Keratinocyte (primary cell): Measurements from ENCODE around the gene MAZ. TPM values are rescaled to one million over a fixed set of nuclear protein-coding genes. Genes with fewer than 3 reads are reported as not detected.

Source experiments
- DNase-seq: peaks from one replicate; pipeline ENCODE4 v3.0.0-alpha.2; 2011; ENCODE audit warnings: low read depth, missing footprints, low spot score
- FAIRE-seq: peaks from 2 replicates; lab custom pipeline; 2011; peaks lifted over from hg19 to GRCh38; lab: Jason Lieb, UNC
- H2AFZ ChIP-seq: 2 replicates; pipeline ENCODE4 v1.6.0; 2012; ENCODE audit warnings: low read length, control low read depth, inconsistent platforms; ENCODE audit not compliant: control insufficient read depth
- H3K27ac ChIP-seq: 2 replicates; pipeline ENCODE4 v1.5.1; 2011; ENCODE audit warnings: low read length; ENCODE audit not compliant: control insufficient read depth, insufficient read depth
- H3K27me3 ChIP-seq: 3 replicates; pipeline ENCODE4 v1.6.0; 2011; ENCODE audit warnings: low read length; ENCODE audit not compliant: control insufficient read depth, insufficient read depth; ENCODE audit errors: extremely low read depth
- H3K36me3 ChIP-seq, 2 experiments: 2 replicates in 1 of 2; 3 replicates in 1 of 2; pipeline ENCODE4 v1.5.1; 2011; ENCODE audit warnings: low read length in 2 of 2, mild to moderate bottlenecking in 1 of 2; ENCODE audit not compliant: control insufficient read depth in 2 of 2, insufficient read depth in 2 of 2; ENCODE audit errors: extremely low read depth in 1 of 2
- H3K4me1 ChIP-seq: 3 replicates; pipeline ENCODE4 v1.5.1; 2011; ENCODE audit warnings: low read length; ENCODE audit not compliant: control insufficient read depth, insufficient read depth; ENCODE audit errors: extremely low read depth
- H3K4me2 ChIP-seq: 3 replicates; pipeline ENCODE4 v1.6.0; 2011; ENCODE audit warnings: low read depth, low read length; ENCODE audit not compliant: control insufficient read depth, insufficient read depth; ENCODE audit errors: extremely low read depth
- H3K4me3 ChIP-seq, 3 experiments: fragments of 200-600 bp in 1 of 3; sonication (generic) in 1 of 3; 2 replicates in 2 of 3; 3 replicates in 1 of 3; pipeline ENCODE4 v1.5.1; 2011 to 2016; ENCODE audit warnings: low read length in 3 of 3, mild to moderate bottlenecking in 3 of 3, control low read depth in 2 of 3, inconsistent platforms in 1 of 3, low read depth in 1 of 3, mixed read lengths in 1 of 3, mixed run types in 1 of 3, moderate library complexity in 1 of 3; ENCODE audit not compliant: control insufficient read depth in 2 of 3, insufficient read depth in 2 of 3; ENCODE audit errors: extremely low read depth in 1 of 3
- H3K79me2 ChIP-seq: 2 replicates; pipeline ENCODE4 v1.6.0; 2012; ENCODE audit warnings: low read length; ENCODE audit not compliant: control insufficient read depth, insufficient read depth
- H3K9ac ChIP-seq: 3 replicates; pipeline ENCODE4 v1.6.0; 2011; ENCODE audit warnings: low read length; ENCODE audit not compliant: control insufficient read depth, insufficient read depth; ENCODE audit errors: extremely low read depth
- H3K9me1 ChIP-seq: 3 replicates; pipeline ENCODE4 v1.6.0; 2011; ENCODE audit warnings: low read length; ENCODE audit not compliant: control insufficient read depth, insufficient read depth; ENCODE audit errors: extremely low read depth
- H3K9me3 ChIP-seq: 2 replicates; pipeline ENCODE4 v1.5.1; 2012; ENCODE audit warnings: low read depth, low read length; ENCODE audit not compliant: control insufficient read depth
- H4K20me1 ChIP-seq: 3 replicates; pipeline ENCODE4 v1.6.0; 2011; ENCODE audit warnings: low read length; ENCODE audit not compliant: control insufficient read depth, insufficient read depth; ENCODE audit errors: extremely low read depth
- CTCF ChIP-seq, 3 experiments: IDR thresholded peaks in 1 of 3; conservative IDR thresholded peaks in 1 of 3; optimal IDR thresholded peaks in 1 of 3; 2 replicates in 2 of 3; 3 replicates in 1 of 3; pipeline versions ENCODE3 to v1.5.1; 2011; ENCODE audit warnings: low read length in 3 of 3, mild to moderate bottlenecking in 3 of 3, moderate library complexity in 2 of 3, control low read depth in 1 of 3, inconsistent platforms in 1 of 3; ENCODE audit not compliant: insufficient read depth in 2 of 3; ENCODE audit errors: extremely low read depth in 1 of 3
- EZH2 ChIP-seq: IDR thresholded peaks from one replicate; pipeline ENCODE4 v1.6.1; 2012; ENCODE audit warnings: inconsistent platforms, mild to moderate bottlenecking, low read length, moderate library complexity
- dilution Hi-C: fragments of 300-500 bp; cut with MboI; formaldehyde crosslinking; loops from one replicate; pipeline ENCODE4 v1.7.0; 2020; ENCODE audit warnings: low sequenced_read_pairs; ENCODE audit not compliant: extremely low pct_ligation_motif_present
- polyA plus RNA-seq, 5 experiments: library from polyadenylated mRNA; depleted of rRNA in 3 of 5; stranded (reverse) in 3 of 5; stranded (forward) in 1 of 5; unstranded in 1 of 5; fragments of >200 nt; gene quantifications; 1 replicate in 1 of 5; 2 replicates in 3 of 5; 3 replicates in 1 of 5; pipeline versions ENCODE4 v1.2.1 to v1.2.3, GENCODE V29; 2011 to 2012; ENCODE audit warnings: missing spikeins in 2 of 5, low read depth in 1 of 5, low replicate concordance in 1 of 5

Gene MAZ
- polyA plus RNA-seq, 1 donor (not counting 4 experiments of a cell fraction or from before 2014, with no cell fraction given), result 48.5 TPM

- dilution Hi-C loops, result no loop called here
- no peak overlapping the region for H3K27ac ChIP-seq
- H3K36me3 ChIP-seq, result peaks cover 28 to 50% of the 10 kb centered on the region in 2 experiments
Observed at GRCh38 chr16:29842732-29843346, 36.5 kb downstream of the MAZ start.

GRCh38 chr16:29843931-29844330 lies 37.6 kb downstream of the MAZ start:
- no peak for FAIRE-seq
- H3K9me3 ChIP-seq, result no peaks in the 10 kb centered on the region
- H3K36me3 ChIP-seq, result peaks cover 28 to 46% of the 10 kb centered on the region in 2 experiments

More at GRCh38 chr16:29842732-29843346, 36.5 kb downstream of the MAZ start:
- Histone ChIP-seq H3K4me1 (no peaks in the 10 kb centered on the region), H3K9me3 (no peaks in the 10 kb centered on the region), H3K4me3 (no peak overlapping the region), H3K9me1 (no peaks in the 10 kb centered on the region), H3K79me2 (no peaks in the 10 kb centered on the region), H4K20me1 (no peaks in the 10 kb centered on the region), H3K27me3 (no peaks in the 10 kb centered on the region), H3K4me2 (no peak overlapping the region), H3K9ac (no peak overlapping the region), H2AFZ (no peak overlapping the region)
- no peak for TF ChIP-seq EZH2
- DNase-seq (no peak), FAIRE-seq (no peak)

More at GRCh38 chr16:29843931-29844330, 37.6 kb downstream of the MAZ start:
- no peak overlapping the region for H2AFZ ChIP-seq
- no peaks in the 10 kb centered on the region for H3K4me1 ChIP-seq
- H3K4me2 ChIP-seq, result no peak overlapping the region
- H3K4me3 ChIP-seq, result no peak overlapping the region
- DNase-seq, result no peak
- H3K27me3 ChIP-seq, result no peaks in the 10 kb centered on the region
- no peaks in the 10 kb centered on the region for H3K9me1 ChIP-seq
- dilution Hi-C loops, result no loop called here
- H3K27ac ChIP-seq, result no peak overlapping the region
- no peaks in the 10 kb centered on the region for H4K20me1 ChIP-seq
- no peak overlapping the region for H3K9ac ChIP-seq
- TF ChIP-seq CTCF (optimal IDR thresholded peaks at IDR 0.05 in 1 of 3, IDR thresholded peaks at IDR 0.05 in 1 of 3, conservative IDR thresholded peaks at IDR 0.05 in 1 of 3; ENCODE audit: extremely low read depth in 1 of 3, insufficient read depth in 2 of 3, low read length in 3 of 3) (no peak), EZH2 (no peak)
- H3K79me2 ChIP-seq, result no peaks in the 10 kb centered on the region
